HepG2 (cell line): ENCODE results near the gene IDNK. TPM values are rescaled to one million over a fixed set of nuclear protein-coding genes. Genes with fewer than 3 reads are reported as not detected.

Source experiments
- ATAC-seq: fragments of 200-7000 bp; cut with Tn5 transposase; 3 replicates; pipeline ENCODE4 v1.9.1; 2020; ENCODE audit warnings: mild to moderate bottlenecking, moderate library complexity
- BruUV-seq: library from RNA; stranded (reverse); fragments of 400-500 nt; replicated peaks from 2 replicates; lab custom pipeline; 2021; lab: Mats Ljungman, UMichigan
- CTCF ChIA-PET: fragments of 300-600 bp; formaldehyde crosslinking; extraction: SDS; loops from one replicate; lab custom pipeline; 2021; ENCODE audit warnings: low total read pairs, inconsistent platforms, low intra/inter-chr PET ratio; lab: Yijun Ruan, JAX
- POLR2A ChIA-PET: fragments of 350-600 bp; sonication (Branson Sonifier 250); formaldehyde crosslinking; loops from one replicate; lab custom pipeline; 2020; ENCODE audit warnings: antibody characterized with exemption, inconsistent platforms; lab: Yijun Ruan, JAX
- DNase-seq: peaks from one replicate; pipeline ENCODE4 v3.0.0-alpha.2; 2015; ENCODE audit warnings: low spot score
- FAIRE-seq: peaks from 3 replicates; lab custom pipeline; 2011; peaks lifted over from hg19 to GRCh38; lab: Jason Lieb, UNC
- H2AFZ ChIP-seq: one replicate; pipeline ENCODE4 v1.6.1; 2011; ENCODE audit warnings: low read length, inconsistent platforms
- H3K27ac ChIP-seq: fragments of 300-600 bp; 3 replicates; pipeline ENCODE4 v1.8.0; 2011; ENCODE audit warnings: mixed run types, mild to moderate bottlenecking, mixed read lengths, low read length, inconsistent platforms; ENCODE audit not compliant: insufficient read depth; ENCODE audit errors: extremely low read length
- H3K27me3 ChIP-seq, 2 experiments: fragments of 200-600 bp in 1 of 2; 2 replicates in 1 of 2; 3 replicates in 1 of 2; pipeline versions ENCODE4 v1.6.0 to v1.8.0; 2011; ENCODE audit warnings: low read length in 2 of 2, mild to moderate bottlenecking in 2 of 2, moderate library complexity in 2 of 2, inconsistent platforms in 1 of 2; ENCODE audit not compliant: insufficient read depth in 2 of 2, control insufficient read depth in 1 of 2
- H3K36me3 ChIP-seq, 2 experiments: fragments of 200-600 bp in 1 of 2; replicated peaks in 1 of 2; 2 replicates in 1 of 2; 3 replicates in 1 of 2; pipeline versions ENCODE4 v1.5.1 to v1.8.0; 2011; ENCODE audit warnings: low read length in 2 of 2, inconsistent platforms in 1 of 2; ENCODE audit not compliant: insufficient read depth in 2 of 2, control insufficient read depth in 1 of 2
- H3K4me1 ChIP-seq: 2 replicates; pipeline ENCODE4 v1.5.1; 2012; ENCODE audit warnings: low read length, inconsistent platforms; ENCODE audit not compliant: insufficient read depth
- H3K4me2 ChIP-seq: 2 replicates; pipeline ENCODE4 v1.6.0; 2011; ENCODE audit warnings: low read depth, low read length, inconsistent platforms
- H3K4me3 ChIP-seq, 3 experiments: fragments of 200-600 bp in 1 of 3; sonication (generic), shearing (Covaris generic) in 1 of 3; replicated peaks in 1 of 3; 2 replicates each; pipeline ENCODE4 v1.5.1; 2011 to 2016; ENCODE audit warnings: low read length in 3 of 3, inconsistent platforms in 2 of 3, low read depth in 2 of 3, mild to moderate bottlenecking in 2 of 3, control low read depth in 1 of 3, mixed read lengths in 1 of 3; ENCODE audit not compliant: insufficient read depth in 1 of 3
- H3K79me2 ChIP-seq: one replicate; pipeline ENCODE4 v1.6.1; 2011; ENCODE audit warnings: low read length, inconsistent platforms; ENCODE audit not compliant: insufficient read depth
- H3K9ac ChIP-seq: 2 replicates; pipeline ENCODE4 v1.6.0; 2011; ENCODE audit warnings: mild to moderate bottlenecking, low read depth, low read length, inconsistent platforms; ENCODE audit not compliant: insufficient read depth
- H3K9me3 ChIP-seq: 2 replicates; pipeline ENCODE4 v1.5.1; 2012; ENCODE audit warnings: mild to moderate bottlenecking, low read length
- H4K20me1 ChIP-seq: 2 replicates; pipeline ENCODE4 v1.6.0; 2011; ENCODE audit warnings: inconsistent platforms, mild to moderate bottlenecking, low read length, moderate library complexity; ENCODE audit not compliant: insufficient read depth
- CBFB ChIP-seq: sonication (generic); formaldehyde crosslinking; IDR thresholded peaks from 2 replicates; pipeline ENCODE4 v1.4.0; 2020; ENCODE audit warnings: missing genetic modification reagents
- CENPT ChIP-seq: sonication (generic); formaldehyde crosslinking; IDR thresholded peaks from 2 replicates; pipeline ENCODE4 v1.8.0; 2022; ENCODE audit warnings: low read depth, mild to moderate bottlenecking, moderate library complexity, missing genetic modification reagents
- FOXJ3 ChIP-seq: sonication (generic); formaldehyde crosslinking; IDR thresholded peaks from 2 replicates; pipeline ENCODE4 v1.4.0; 2020; ENCODE audit warnings: missing genetic modification reagents, mild to moderate bottlenecking, borderline replicate concordance
- MAFF ChIP-seq: IDR thresholded peaks from 2 replicates; pipeline ENCODE4 v1.6.1; 2011; ENCODE audit warnings: low read depth, low read length, improper control_type of control experiment
- POGK ChIP-seq: sonication (generic); formaldehyde crosslinking; conservative IDR thresholded peaks from 2 replicates; pipeline ENCODE4 v1.8.0; 2022; ENCODE audit warnings: mild to moderate bottlenecking, moderate library complexity, missing genetic modification reagents
- POLR2G ChIP-seq: fragments of 200-400 bp; formaldehyde crosslinking; IDR thresholded peaks from 2 replicates; pipeline ENCODE4 v1.6.1; 2018; ENCODE audit warnings: mild to moderate bottlenecking, low read depth, low read length, moderate library complexity
- UBTF ChIP-seq: sonication (generic); formaldehyde crosslinking; IDR thresholded peaks from 2 replicates; pipeline ENCODE4 v1.4.0; 2020; ENCODE audit warnings: mild to moderate bottlenecking, missing genetic modification reagents
- ZFP37 ChIP-seq: sonication (generic); formaldehyde crosslinking; IDR thresholded peaks from 2 replicates; pipeline ENCODE4 v1.4.0; 2020; ENCODE audit warnings: missing genetic modification reagents, borderline replicate concordance
- ZNF556 ChIP-seq: sonication (generic); formaldehyde crosslinking; IDR thresholded peaks from 2 replicates; pipeline ENCODE4 v1.4.0; 2020; ENCODE audit warnings: mild to moderate bottlenecking, missing genetic modification reagents, borderline replicate concordance
- ZNF687 ChIP-seq: sonication (generic); formaldehyde crosslinking; IDR thresholded peaks from 2 replicates; pipeline ENCODE4 v1.5.1; 2020; ENCODE audit warnings: mild to moderate bottlenecking, missing genetic modification reagents, moderate library complexity
- ZNF710 ChIP-seq: sonication (generic); formaldehyde crosslinking; IDR thresholded peaks from 2 replicates; pipeline ENCODE4 v1.5.0; 2020; ENCODE audit warnings: mild to moderate bottlenecking, missing genetic modification reagents, borderline replicate concordance
- ZNF879 ChIP-seq: sonication (generic); formaldehyde crosslinking; IDR thresholded peaks from 2 replicates; pipeline ENCODE4 v1.8.1; 2023; ENCODE audit warnings: missing genetic modification reagents
- WGBS: methylation state at CpG from one replicate; pipeline ENCODE4 v1.1.6; 2017; ENCODE audit warnings: low lambda C conversion rate; 5-methylcytosine and 5-hydroxymethylcytosine counted together
- in situ Hi-C: cut with HindIII; loops from 2 replicates; pipeline ENCODE4 v1.10.0; 2017; ENCODE audit warnings: low pct_unique_long_range_greater_than_20kb; ENCODE audit not compliant: extremely low pct_ligation_motif_present
- intact Hi-C: fragments of 100-400 bp; cut with micrococcal nuclease; formaldehyde crosslinking; loops from one replicate; pipeline ENCODE4 v1.10.0; 2022; ENCODE audit not compliant: unreplicated experiment
- polyA plus RNA-seq, 8 experiments: library from polyadenylated mRNA; depleted of rRNA in 3 of 8; stranded (reverse) in 7 of 8; unstranded in 1 of 8; fragments of >200 nt; fragmentation: Illumina TruSeq in 4 of 8; extraction: Trizol in 4 of 8; gene quantifications; 2 replicates each; pipeline versions ENCODE4 v1.2.1 to v1.2.3, GENCODE V29; 2011 to 2016; ENCODE audit warnings: low read depth in 4 of 8, missing spikeins in 1 of 8, mixed read lengths in 1 of 8; ENCODE audit not compliant: insufficient read depth in 1 of 8
- total RNA-seq, 5 experiments: library from RNA; depleted of rRNA; stranded (reverse); fragments of >200 nt; fragmentation: Illumina TruSeq; extraction: Trizol; gene quantifications; 2 replicates each; pipeline ENCODE4 v1.2.3, GENCODE V29; 2016; ENCODE audit warnings: low read depth in 1 of 5

Gene IDNK
- total and polyA plus RNA-seq, 2 of the 13 experiments (the other 11 are each of a cell fraction or from before 2014, with no cell fraction given) = 3.1 to 4.8 TPM

- Histone ChIP-seq H3K4me2 (peak overlapping the region; percentile 68), H2AFZ (no peak overlapping the region), H3K79me2 (no peaks in the 10 kb centered on the region), H3K4me3 (peak overlapping the region in 1 of 3 experiments; percentile 26; a peak in 2 of 6 replicates), H3K27ac (peak overlapping the region; percentile 95), H3K9me3 (no peaks in the 10 kb centered on the region), H3K27me3 (no peaks in the 10 kb centered on the region), H3K9ac (peak overlapping the region; percentile 46), H3K4me1 (peaks cover 56% of the 10 kb centered on the region), H4K20me1 (no peaks in the 10 kb centered on the region), H3K36me3 (peaks cover 2 to 4% of the 10 kb centered on the region in 2 experiments; a peak in 2 of 5 replicates)
- ChIA-PET CTCF (no interaction called here), POLR2A (interaction anchor here (1.2 to 2.9 kb wide), 4 partner anchors 8 to 13 kb away, joined by 3 to 17 read pairs (median 5); no protein-coding TSS in a partner anchor)
- FAIRE-seq = peak; percentile 85
- WGBS = 13% methylated on average over 7 of the region's 7 CpGs
- no TSS peak for BruUV-seq
- in situ Hi-C loops (no loop called here), intact Hi-C loops (loop anchor here (1.0 kb wide), 1 partner anchor 8 kb away; no protein-coding TSS in a partner anchor)
- peak; percentile 88 for DNase-seq
- peak; percentile 95 for ATAC-seq
- TF ChIP-seq POGK (CRISPR knock-in tag) = no peak
- no peak for TF ChIP-seq POLR2G
- peak; percentile 66; the same call in 1 of the 2 replicates for TF ChIP-seq FOXJ3 (CRISPR knock-in tag)
- no peak for TF ChIP-seq UBTF (CRISPR knock-in tag)
- TF ChIP-seq MAFF = no peak
- 0 out of 2 replicates have a peak, but pooled peaks have one; percentile 14 for TF ChIP-seq CBFB (CRISPR knock-in tag)
- TF ChIP-seq CENPT (CRISPR knock-in tag) = no peak
- no peak for TF ChIP-seq ZFP37 (CRISPR knock-in tag)
- TF ChIP-seq ZNF710 (CRISPR knock-in tag) = peak; percentile 91
- no peak for TF ChIP-seq ZNF879 (CRISPR knock-in tag)
- peak; percentile 93 for TF ChIP-seq ZNF556 (CRISPR knock-in tag)
- peak; percentile 65 for TF ChIP-seq ZNF687 (CRISPR knock-in tag)
Observed at GRCh38 chr9:83629433-83630104, 6.6 kb downstream of the IDNK start.
